Superior temporal gyrus (tissue), 1 donor: Measurements from ENCODE around the gene ZNF280B.
"Not testable (repeated sequence)": the region's sequence is repeated elsewhere in the genome, so short reads cannot be mapped to it uniquely, and the experiment has no call there.

Source experiments
- DNase-seq: peaks from one replicate; pipeline ENCODE4 v3.0.0-alpha.2; 2016; ENCODE audit errors: extremely low spot score

The ZNF280B gene

DNA sequence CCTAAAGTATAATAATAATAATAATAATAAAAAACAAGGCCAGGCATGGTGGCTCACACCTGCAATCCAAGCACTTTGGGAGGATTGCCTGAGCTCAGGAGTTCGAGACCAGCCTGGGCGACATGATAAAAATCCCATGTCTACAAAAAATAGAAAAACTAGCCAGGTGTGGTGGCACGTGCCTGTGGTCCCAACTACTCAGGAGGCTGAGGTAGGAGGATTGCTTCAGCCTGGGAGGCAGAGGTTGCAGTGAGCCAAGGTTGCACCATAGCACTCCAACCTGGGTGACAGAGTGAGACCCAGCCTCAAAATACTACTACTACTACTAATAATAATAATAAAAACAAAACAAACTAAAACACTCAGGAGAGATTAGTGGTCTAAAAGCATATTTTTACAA lies 27.1 kb upstream of the ZNF280B start:
- no peak for DNase-seq

DNA sequence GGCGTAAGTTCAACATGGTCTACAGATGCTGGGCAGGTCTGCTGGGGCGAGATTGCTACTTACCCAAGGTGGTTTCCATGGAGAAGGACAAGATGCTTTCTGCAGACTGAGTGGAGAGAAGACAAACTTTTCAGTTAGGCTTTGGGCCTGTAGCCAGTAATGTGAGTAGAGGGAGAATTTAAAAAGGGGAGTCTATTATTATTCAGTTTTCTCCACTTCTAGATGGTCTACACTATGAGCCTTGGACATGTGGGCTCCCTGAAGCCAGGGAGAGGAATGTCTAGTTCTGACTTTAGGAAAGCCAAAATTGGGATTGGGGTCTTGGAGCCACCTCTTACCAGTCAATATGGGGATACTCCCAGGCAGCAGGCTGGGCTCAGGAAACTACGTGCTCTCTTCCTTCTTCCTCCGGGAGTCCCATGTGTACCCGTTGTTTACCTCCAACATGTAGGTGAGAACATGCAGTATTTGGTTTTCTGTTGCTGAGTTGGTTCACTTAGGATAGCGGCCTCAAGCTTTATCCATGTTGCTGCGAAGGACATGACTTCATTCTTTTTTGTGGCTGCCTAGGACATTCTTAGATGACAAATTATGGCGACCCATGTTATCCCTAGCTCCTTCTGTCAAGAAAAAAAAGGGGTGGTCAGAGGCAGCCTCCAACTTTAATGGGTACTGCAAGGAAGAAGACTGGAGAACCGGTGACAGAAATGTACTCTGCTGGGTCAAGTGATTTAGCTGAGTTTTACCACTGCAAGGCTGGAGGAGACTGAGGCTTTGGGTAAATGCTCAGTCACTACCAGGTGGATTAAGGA lies 26.3 kb upstream of the ZNF280B start:
- no peak for DNase-seq

DNA sequence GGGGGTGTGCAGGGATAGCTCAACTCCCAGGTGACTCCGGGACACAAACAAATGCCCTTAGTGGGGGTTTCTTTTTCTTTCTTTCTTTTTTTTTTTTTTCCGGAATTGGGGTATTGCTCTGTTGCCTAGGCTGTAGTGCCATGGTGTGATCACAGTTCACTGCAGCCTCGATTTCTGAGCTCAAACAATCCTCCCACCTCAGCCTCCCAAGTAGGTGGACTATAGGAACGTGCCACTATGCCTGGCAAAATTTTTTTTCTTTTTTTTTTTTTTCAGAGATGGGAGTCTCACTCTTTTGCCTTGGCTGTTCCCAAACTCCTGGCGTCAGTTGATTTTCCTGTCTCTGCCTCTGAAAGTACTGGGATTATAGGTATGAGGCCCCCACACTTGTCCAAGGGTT lies 25.3 kb upstream of the ZNF280B start:
- no peak for DNase-seq

- no peak for DNase-seq
Measured at GRCh38 chr22:22533417-22533816, 24.9 kb upstream of the ZNF280B start.

DNA sequence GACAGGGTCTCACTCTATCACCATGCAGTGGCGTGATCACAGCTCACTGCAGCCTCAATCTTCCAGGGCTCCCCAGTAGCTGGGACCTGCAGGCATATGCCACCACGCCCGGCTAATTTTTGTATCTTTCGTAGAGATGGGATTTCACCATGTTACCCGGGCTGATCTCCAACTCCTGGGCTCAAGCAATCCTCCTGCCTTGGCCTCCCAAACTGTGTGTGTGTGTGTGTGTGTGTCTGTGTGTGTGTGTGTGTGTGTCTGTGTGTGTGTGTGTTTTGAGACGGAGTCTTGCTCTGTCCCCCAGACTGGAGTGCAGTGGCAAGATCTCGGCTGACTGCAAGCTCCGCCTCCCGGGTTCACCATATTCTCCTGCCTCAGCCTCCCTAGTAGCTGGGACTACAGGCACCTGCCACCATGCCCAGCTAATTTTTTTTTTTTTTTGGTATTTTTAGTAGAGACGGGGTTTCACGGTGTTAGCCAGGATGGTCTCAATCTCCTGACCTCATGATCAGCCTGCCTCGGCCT lies 24.1 kb upstream of the ZNF280B start:
- DNase-seq: not testable (repeated sequence)

- no peak for DNase-seq
Measured at GRCh38 chr22:22531770-22532546, 23.4 kb upstream of the ZNF280B start.

DNA sequence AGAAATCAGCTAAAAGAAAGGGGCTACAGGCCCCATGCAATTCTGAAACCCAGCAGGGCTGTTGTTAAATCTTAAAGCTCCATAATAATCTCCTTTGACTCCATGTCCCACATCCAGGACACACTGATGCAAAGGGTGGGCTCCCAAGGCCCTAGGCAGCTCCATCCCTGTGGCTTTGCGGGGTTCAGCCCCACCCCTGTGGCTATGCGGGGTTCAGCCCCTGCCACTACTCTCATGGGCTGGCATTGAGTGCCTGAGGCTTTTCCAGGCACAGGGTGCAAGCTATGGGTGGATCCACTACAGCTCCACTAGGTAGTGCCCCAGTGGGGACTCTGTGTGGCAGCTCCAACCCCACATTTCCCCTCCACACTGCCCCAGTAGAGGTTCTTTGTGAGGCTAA lies 20.2 kb upstream of the ZNF280B start:
- no peak for DNase-seq

GRCh38 chr22:22527312-22527711 lies 18.8 kb upstream of the ZNF280B start:
- DNase-seq: no peak

DNA sequence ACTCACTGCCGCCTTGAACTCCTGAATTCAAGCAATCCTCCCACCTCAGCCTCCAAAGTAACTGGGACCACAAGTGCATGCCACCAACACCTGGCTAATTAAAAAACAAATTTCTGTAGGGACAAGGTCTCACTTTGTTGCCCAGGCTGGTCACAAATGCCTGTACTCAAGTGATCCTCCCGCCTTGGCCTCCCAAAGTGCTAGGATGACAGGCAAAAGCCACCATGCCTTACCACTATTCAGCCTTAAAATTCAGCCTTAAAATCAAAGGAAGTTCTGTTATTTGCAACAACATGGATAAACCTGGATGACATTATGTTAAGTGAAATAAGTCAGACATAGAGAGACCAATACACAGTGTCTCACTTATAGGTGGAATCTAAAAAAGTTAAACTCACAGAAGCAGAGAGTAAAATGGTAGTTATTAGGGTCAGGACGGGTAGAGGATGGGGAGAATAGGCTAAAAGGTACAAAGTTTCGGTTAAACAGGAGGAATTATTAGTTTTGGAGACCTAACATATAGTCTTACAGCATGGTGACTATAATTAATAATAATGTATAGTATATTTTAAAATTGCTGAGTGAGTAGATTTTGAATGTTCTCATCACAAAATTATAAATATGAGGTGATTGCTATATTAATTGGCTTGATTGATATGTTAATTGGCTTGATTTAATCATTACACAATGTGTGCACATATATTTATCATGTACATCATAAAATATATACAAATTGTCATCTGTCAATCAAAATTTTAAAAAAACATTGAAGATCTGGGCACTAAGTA lies 17.8 kb upstream of the ZNF280B start:
- no peak for DNase-seq

DNA sequence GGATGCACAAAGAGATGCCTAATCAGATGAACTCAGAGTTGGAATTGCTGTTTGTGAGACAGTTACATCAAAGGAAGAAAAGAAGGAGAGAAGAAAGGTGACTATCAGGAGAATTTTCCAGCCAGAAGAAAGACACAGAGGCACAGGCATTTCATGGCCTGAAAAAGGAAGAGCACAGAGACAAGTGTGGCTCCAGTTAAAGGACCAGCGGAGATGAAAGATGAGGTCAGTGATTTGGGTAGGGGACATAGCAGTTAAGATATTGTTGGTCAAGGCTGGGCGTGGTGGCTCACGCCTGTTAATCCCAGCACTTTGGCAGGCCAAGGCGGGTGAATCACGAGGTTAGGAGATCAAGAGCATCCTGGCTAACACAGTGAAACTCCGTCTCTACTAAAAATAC lies 15.0 kb upstream of the ZNF280B start:
- DNase-seq: no peak

DNA sequence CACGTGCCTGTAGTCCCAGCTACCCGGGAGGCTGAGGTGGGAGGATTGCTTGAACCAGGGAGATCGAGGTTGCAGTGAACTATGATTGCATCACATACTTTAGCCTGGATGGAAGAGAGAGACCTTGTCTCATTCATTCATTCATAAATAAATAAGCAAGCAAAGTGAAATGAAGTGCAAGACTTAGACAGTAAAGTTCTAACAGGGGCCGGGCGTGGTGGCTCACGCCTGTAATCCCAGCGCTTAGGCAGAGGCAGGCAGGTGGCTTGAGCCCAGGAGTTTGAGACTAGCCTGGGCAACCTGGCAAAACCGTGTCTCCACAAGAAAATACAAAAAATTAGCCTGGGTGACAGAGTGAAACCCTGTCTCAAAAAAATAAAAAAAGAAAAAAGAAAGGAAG lies 13.1 kb upstream of the ZNF280B start:
- no peak for DNase-seq

- no peak for DNase-seq
Measured at GRCh38 chr22:22520667-22521602, 12.4 kb upstream of the ZNF280B start.

DNA sequence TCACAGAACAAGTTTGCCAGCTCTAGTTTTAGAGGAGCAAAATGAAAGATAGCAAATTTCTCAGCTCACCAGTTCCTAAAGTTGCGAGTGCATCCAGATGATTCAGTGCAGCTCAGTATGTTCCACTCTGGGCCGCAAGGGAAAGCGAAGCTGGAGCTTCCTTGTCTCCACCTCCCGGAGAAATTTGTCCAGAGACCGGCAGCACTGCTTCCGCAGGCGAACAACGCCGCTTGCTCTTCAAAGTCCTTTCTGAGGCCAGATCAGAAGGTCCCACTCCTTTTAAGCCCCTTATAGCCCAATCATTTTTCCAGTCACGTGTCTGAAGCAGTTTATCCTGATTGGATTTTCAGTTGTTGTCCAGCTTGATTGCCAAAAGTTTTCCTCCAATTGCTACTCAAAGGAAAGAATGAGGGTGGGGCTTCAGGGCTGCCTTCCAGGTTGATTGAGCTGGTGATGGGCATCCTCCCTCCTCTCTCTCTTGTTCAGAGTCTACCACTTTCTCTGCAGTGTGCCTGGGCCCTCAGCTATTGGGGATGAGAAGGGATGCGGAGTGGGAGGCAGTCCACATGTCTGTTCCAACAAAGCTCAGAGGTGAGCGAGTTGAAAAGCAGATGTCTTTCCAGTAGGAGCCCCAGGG lies 11.6 kb upstream of the ZNF280B start, which contains the start of gene ZNF280A:
TSS of gene ZNF280A (minus strand) at position 251 of the 637 bp plus-strand sequence. CDS start 4,640 bp downstream, outside the sequence.
- no peak for DNase-seq

GRCh38 chr22:22519591-22519990 lies 11.0 kb upstream of the ZNF280B start:
- no peak for DNase-seq

DNA sequence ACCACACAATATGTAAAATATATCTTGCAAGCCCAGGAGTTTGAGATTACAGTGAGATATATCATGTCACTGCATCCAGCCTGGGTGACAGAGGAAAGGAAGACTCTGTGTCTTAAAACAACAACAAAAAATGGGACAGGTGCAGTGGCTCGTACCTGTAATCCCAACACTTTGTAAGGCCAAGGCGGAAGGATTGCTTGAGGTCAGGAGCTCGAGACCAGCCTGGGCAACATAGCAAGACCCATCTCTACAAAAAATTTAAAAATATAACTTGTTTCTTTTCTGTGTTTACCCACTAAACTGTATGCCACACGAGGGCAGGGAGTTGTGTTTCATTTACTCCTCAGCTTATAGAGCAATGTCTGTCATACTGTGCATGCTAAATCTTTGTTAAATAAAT lies 8.4 kb upstream of the ZNF280B start:
- DNase-seq: no peak

DNA sequence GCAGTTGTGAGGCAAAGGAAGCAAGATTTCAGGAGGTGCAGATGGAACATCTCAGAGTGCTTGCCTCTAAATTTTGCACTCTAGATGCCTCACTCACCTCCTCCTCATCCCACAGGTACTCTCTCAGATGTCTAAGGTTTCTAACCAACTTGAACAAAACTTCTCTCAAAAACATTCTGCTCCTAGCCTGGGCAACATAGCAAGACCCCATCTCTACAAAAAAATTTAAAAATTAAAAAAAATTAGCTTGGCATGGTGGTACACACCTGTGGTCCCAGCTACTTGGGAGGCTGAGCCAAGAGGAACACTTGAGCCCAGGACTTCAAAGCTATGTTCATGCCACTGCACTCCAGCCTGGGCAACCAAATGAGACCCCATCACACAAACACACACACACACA lies 7.3 kb upstream of the ZNF280B start:
- DNase-seq: no peak

GRCh38 chr22:22514431-22514830 lies 5.9 kb upstream of the ZNF280B start:
- DNase-seq: not testable (repeated sequence)

DNA sequence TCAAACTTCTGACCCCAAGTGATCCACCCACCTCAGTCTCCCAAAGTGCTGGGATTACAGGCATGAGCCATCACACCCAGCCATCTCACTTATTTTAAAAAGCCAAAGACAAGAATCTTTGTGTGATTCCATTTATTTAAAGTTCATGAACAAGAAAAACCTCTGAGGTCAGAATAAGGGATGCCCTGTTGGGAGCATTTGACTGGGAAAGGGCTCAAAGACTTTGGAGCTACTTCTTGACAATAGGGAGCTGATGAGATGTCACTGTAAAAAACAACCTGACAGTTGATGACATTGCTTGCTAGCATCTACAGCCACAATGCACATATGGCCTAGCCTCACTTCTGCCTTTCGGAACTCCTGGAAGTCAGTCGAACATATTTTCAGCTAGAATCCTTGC lies 5.1 kb upstream of the ZNF280B start:
- DNase-seq: no peak

GRCh38 chr22:22512951-22513350 lies 4.4 kb upstream of the ZNF280B start:
- no peak for DNase-seq

DNA sequence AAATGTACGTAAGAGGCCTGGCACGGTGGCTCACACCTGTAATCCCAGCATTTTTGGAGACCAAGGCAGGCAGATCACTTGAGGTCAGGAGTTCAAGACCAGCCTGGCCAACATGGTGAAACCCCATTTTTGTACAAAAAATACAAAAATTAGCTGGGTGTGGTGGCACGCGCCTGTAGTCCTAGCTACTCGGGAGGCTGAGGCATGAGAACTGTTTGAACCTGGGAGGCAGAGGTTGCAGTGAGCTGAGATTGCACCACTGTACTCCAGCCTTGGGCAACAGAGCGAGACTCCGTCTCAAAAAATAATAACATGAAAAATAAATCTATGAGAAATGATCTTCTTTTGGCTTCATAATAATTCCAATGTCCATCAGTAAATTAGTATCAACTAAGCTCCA lies 2.3 kb upstream of the ZNF280B start:
- DNase-seq: not testable (repeated sequence)
